ENCODE results near the gene PDHX. TPM values are rescaled to one million over a fixed set of nuclear protein-coding genes. Genes with fewer than 3 reads are reported as not detected.
"Not testable (repeated sequence)": the region's sequence is repeated elsewhere in the genome, so short reads cannot be mapped to it uniquely, and the experiment has no call there.

Gene PDHX
- total RNA-seq, 1 experiment from 2014 or later: 43.4 TPM

- TF ChIP-seq MXD4 (CRISPR knock-in tag; IDR thresholded peaks at IDR 0.05; ENCODE audit: borderline replicate concordance): no peak
- TF ChIP-seq ZNF532 (CRISPR knock-in tag; IDR thresholded peaks at IDR 0.05; ENCODE audit: borderline replicate concordance): no peak
- TF ChIP-seq ZNF671 (CRISPR knock-in tag; IDR thresholded peaks at IDR 0.05): no peak
These were observed 23.0 kb upstream of the PDHX start (continued) for GRCh38 chr11:34893416-34893815.

DNA sequence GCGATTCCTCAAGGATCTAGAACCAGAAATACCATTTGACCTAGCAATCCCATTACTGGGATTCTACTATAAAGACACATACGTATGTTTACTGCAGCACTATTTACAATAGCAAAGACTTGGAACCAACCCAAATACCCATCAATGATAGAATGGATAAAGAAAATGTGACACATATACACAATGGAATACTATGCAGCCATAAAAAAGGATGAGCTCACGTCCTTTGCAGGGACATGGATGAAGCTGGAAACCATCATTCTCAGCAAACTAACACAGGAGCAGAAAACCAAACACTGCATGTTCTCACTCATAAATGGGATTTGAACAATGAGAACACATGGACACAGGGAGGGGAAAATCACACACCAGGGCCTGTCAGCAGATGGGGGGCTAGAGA is 20.2 kb upstream of the PDHX start:
- DNase-seq (ENCODE audit: low spot score); POLR2A ChIA-PET; H3K27ac Mint-ChIP-seq; H3K4me3 Mint-ChIP-seq; CTCF ChIA-PET; H3K27me3 Mint-ChIP-seq (ENCODE audit: low read depth); H3K4me1 Mint-ChIP-seq; ATAC-seq: not testable (repeated sequence)
- H3K36me3 Mint-ChIP-seq: peaks cover 48% of the 10 kb centered on the region
- peaks cover 44% of the 10 kb centered on the region for H3K9me3 Mint-ChIP-seq

DNA sequence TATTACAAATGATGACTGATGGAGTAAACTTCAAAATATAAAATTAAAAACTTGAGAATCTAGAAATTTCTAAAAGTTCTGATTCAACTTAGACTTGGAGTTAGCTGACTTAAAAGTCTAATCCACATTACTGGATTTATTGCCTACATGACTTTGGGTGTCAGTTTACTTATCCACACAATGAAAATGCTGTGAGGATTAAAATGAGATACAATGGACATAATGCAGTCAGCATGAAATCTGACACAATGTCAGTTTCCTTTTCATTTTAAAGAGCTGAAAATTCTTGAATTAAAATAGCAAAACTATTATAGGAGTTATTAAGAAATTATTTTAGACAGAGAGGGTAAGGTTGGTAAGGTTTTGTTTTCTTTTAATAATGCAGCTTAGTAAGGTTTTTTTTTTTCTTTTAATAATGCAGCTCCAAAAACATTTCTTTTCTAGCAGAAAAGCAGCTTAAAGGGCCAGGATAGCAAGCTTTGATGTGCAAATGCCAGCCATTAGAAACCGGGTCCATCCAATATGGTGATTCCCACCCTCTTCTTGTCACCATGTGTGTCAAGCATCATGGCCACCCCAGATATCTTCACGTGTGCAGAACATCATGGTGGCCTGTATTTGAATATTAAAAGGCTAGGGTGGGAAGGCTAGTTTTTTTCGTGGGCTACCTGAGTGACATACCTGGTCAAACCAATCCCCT is 19.1 kb upstream of the PDHX start:
- Mint-ChIP-seq H3K9me3 (peaks cover 52% of the 10 kb centered on the region), H3K4me3 (no peak overlapping the region), H3K27ac (no peak overlapping the region), H3K36me3 (peaks cover 57% of the 10 kb centered on the region), H3K4me1 (no peaks in the 10 kb centered on the region), H3K27me3 (ENCODE audit: low read depth) (peaks cover 3% of the 10 kb centered on the region)
- DNase-seq (ENCODE audit: low spot score) (no peak), ATAC-seq (no peak)
- CTCF ChIA-PET: interaction anchor here (0.8 kb wide), 1 partner anchor 28 kb away, joined by 3 read pairs; no protein-coding TSS in a partner anchor
- no peak for TF ChIP-seq CBFB (CRISPR knock-in tag; IDR thresholded peaks at IDR 0.05; ENCODE audit: low read depth)
- TF ChIP-seq TEAD4 (CRISPR knock-in tag; IDR thresholded peaks at IDR 0.05): no peak
- TF ChIP-seq, protein P1, sequence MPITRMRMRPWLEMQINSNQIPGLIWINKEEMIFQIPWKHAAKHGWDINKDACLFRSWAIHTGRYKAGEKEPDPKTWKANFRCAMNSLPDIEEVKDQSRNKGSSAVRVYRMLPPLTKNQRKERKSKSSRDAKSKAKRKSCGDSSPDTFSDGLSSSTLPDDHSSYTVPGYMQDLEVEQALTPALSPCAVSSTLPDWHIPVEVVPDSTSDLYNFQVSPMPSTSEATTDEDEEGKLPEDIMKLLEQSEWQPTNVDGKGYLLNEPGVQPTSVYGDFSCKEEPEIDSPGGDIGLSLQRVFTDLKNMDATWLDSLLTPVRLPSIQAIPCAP (CRISPR knock-in tag; IDR thresholded peaks at IDR 0.05): no peak
- TF ChIP-seq, protein P2, sequence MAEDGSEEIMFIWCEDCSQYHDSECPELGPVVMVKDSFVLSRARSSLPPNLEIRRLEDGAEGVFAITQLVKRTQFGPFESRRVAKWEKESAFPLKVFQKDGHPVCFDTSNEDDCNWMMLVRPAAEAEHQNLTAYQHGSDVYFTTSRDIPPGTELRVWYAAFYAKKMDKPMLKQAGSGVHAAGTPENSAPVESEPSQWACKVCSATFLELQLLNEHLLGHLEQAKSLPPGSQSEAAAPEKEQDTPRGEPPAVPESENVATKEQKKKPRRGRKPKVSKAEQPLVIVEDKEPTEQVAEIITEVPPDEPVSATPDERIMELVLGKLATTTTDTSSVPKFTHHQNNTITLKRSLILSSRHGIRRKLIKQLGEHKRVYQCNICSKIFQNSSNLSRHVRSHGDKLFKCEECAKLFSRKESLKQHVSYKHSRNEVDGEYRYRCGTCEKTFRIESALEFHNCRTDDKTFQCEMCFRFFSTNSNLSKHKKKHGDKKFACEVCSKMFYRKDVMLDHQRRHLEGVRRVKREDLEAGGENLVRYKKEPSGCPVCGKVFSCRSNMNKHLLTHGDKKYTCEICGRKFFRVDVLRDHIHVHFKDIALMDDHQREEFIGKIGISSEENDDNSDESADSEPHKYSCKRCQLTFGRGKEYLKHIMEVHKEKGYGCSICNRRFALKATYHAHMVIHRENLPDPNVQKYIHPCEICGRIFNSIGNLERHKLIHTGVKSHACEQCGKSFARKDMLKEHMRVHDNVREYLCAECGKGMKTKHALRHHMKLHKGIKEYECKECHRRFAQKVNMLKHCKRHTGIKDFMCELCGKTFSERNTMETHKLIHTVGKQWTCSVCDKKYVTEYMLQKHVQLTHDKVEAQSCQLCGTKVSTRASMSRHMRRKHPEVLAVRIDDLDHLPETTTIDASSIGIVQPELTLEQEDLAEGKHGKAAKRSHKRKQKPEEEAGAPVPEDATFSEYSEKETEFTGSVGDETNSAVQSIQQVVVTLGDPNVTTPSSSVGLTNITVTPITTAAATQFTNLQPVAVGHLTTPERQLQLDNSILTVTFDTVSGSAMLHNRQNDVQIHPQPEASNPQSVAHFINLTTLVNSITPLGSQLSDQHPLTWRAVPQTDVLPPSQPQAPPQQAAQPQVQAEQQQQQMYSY (CRISPR knock-in tag; IDR thresholded peaks at IDR 0.05): no peak
- TF ChIP-seq NR1H2 (CRISPR knock-in tag; IDR thresholded peaks at IDR 0.05): no peak
- TF ChIP-seq RELA (CRISPR knock-in tag; IDR thresholded peaks at IDR 0.05; ENCODE audit: borderline replicate concordance): no peak
- no peak for TF ChIP-seq ESRRA (CRISPR knock-in tag; IDR thresholded peaks at IDR 0.05; ENCODE audit: borderline replicate concordance)
- no peak for TF ChIP-seq ZNF396 (CRISPR knock-in tag; IDR thresholded peaks at IDR 0.05; ENCODE audit: borderline replicate concordance)
- TF ChIP-seq ARID4B (CRISPR knock-in tag; IDR thresholded peaks at IDR 0.05; ENCODE audit: borderline replicate concordance): no peak
- TF ChIP-seq SMAD4 (CRISPR knock-in tag; IDR thresholded peaks at IDR 0.05): no peak
- no peak for TF ChIP-seq CREB1 (CRISPR knock-in tag; IDR thresholded peaks at IDR 0.05)
- no peak for TF ChIP-seq CDX4 (CRISPR knock-in tag; IDR thresholded peaks at IDR 0.05; ENCODE audit: borderline replicate concordance)
- TF ChIP-seq NR2C2 (CRISPR knock-in tag; IDR thresholded peaks at IDR 0.05): no peak
- TF ChIP-seq CTCF (IDR thresholded peaks at IDR 0.05): no peak
- POLR2A ChIA-PET: no interaction called here
